Measurements from ENCODE around the gene LEMD3.
"Not testable (repeated sequence)": the region's sequence is repeated elsewhere in the genome, so short reads cannot be mapped to it uniquely, and the experiment has no call there.

Gene LEMD3

GRCh38 chr12:65279369-65280112 is 110.2 kb downstream of the LEMD3 start:
- no peak for DNase-seq (ENCODE audit: low read depth)

- no peak for DNase-seq (ENCODE audit: low read depth)
Measured at GRCh38 chr12:65280306-65280705, 110.9 kb downstream of the LEMD3 start.

- DNase-seq (ENCODE audit: low read depth) = no peak
Measured at GRCh38 chr12:65282840-65283239, 113.5 kb downstream of the LEMD3 start.

GRCh38 chr12:65285532-65285931 is 116.1 kb downstream of the LEMD3 start:
- DNase-seq (ENCODE audit: low read depth) = not testable (repeated sequence)

- DNase-seq (ENCODE audit: low read depth) = no peak
Measured at GRCh38 chr12:65287426-65287825, 118.0 kb downstream of the LEMD3 start.

- DNase-seq (ENCODE audit: low read depth) = no peak
Measured at GRCh38 chr12:65292241-65292640, 122.9 kb downstream of the LEMD3 start.

- DNase-seq (ENCODE audit: low read depth) = no peak
Measured at GRCh38 chr12:65293735-65294134, 124.4 kb downstream of the LEMD3 start.

GRCh38 chr12:65294641-65295262 is 125.4 kb downstream of the LEMD3 start:
- DNase-seq (ENCODE audit: low read depth) = no peak

GRCh38 chr12:65296508-65297265 is 127.3 kb downstream of the LEMD3 start:
- no peak for DNase-seq (ENCODE audit: low read depth)
